Stimulated activated CD8-positive, alpha-beta memory T cell treated with anti-CD3 and anti-CD28 coated beads, Interleukin-2, amount 100 ng/mL, for 1 hour (primary cell): ENCODE data around the gene FOXP1.

Experiments
- DNase-seq, 2 donors: peaks; one replicate each; pipeline ENCODE4 v3.0.0-alpha.2; 2020; ENCODE audit warnings: low read depth in 2 of 2

Gene FOXP1

DNA sequence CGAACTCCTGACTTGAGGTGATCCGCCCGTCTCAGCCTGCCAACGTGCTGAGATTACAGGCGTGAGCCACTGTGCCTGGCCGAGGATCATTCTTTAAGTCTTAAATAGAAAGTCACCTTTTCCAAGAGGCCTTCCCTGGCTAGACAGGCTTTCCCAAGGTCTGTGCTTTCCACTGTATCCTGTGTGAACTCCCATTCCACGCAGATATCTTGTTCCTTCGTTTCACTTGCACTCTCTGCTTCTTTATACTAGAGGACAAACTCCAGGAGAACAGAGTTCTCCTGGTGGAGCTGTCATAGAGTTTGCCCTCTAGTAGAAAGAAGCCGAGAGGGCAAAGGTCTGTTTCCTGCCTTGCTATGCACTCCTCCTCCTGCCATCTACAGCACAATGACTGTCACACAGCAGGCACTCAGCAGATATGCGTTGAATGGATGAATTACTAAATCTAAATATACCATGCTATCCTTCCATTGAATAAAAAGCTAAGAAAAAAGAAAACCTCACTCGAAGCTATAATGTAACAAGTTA, 211.2 kb downstream of the FOXP1 start:
- DNase-seq: no peak

DNA sequence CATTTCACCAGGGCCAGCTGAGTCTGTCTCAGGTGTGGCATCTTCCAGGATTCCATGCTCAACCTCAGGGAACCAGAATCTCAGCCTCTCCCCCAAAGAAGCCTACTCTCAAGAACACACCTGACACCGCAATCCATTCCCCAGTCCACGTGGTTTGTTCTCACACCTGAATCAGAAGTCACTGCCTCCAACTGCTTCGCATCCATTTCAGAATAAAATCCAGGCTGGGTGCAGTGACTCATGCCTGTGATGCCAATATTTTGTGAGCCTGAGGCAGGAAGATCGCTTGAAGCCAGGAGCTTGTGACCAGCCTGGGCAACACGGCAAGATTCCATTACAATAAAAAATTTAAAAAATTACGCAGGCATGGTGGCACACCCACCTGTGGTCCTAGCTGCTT, 212.2 kb downstream of the FOXP1 start:
- DNase-seq: no peak

DNA sequence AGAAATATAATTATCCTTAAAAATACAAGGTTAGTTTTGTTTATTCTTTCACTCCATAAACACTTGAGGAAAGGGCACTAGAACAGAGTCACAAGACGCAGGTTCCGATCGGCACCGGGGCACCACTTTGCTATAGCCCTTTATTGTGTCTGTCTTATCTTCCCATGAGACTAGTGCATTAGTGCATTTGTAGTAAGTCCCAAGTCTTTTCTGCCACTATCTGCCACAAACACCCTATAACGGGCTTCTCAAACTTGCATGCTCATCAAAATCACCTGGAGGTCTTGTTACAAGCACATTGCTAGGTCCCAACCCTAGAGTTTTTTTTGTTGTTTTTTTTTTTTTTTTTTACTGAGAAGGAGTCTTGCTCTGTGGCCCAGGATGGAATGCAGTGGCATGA, 213.1 kb downstream of the FOXP1 start:
- no peak for DNase-seq

DNA sequence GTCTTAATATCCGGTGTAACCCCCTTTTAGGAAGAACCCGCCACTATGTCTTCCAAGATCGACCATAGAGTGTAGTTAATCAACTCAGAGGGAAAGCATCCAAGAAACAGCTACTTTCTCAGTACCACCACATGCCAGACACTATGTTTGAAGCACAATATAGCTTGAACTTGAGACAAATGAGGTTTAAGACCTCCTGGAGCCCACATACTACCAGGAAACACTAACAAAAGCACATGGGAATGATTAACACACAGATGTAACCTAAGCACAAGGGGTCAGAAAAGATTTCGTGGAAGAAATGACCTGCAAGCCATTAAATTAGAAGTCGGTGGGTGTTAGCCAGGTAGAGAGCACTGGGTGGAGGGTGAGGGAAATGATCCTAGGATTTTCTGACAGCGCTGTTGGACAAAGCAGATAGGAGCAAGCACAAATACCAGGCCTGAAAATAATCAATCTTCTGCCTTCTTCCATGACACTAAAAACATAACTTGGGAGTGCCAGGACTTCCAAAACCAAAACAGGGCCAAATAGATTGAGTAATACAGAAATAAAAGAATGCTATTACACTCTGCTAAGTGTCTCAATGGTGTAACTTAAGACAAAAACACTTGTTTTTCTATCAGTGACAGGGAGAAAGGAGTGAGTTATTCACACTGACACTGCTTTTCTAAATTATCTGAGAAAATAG, 213.7 kb downstream of the FOXP1 start:
- no peak for DNase-seq

DNA sequence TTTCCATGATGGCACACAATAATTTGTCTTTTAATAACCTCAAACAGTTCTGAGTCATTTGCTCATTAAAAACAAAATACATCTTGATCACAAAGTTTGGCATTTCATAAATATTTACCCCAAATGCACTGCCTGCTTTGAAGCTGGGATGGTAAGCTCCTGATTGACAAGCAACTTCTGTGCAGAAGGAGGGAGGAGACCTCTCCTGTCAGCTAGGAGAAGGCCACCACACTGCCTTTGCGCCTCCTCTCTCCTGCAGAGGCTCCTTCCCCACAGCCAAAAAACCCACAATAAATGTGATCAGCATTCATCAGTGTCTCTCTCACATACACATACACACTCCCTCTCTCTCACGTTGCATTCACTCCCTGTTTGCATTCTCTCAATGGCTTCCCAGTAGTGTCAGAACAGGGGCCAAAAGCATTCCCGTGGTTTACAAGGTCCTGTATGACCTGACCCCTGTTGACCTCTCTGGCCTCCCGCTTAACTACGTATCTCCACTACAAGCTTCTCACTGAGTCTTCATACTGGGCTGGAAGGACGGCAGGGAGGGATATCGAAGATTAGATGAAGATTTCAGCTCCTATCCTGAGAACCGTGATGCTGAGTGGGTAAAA, 216.4 kb downstream of the FOXP1 start:
- DNase-seq: no peak

DNA sequence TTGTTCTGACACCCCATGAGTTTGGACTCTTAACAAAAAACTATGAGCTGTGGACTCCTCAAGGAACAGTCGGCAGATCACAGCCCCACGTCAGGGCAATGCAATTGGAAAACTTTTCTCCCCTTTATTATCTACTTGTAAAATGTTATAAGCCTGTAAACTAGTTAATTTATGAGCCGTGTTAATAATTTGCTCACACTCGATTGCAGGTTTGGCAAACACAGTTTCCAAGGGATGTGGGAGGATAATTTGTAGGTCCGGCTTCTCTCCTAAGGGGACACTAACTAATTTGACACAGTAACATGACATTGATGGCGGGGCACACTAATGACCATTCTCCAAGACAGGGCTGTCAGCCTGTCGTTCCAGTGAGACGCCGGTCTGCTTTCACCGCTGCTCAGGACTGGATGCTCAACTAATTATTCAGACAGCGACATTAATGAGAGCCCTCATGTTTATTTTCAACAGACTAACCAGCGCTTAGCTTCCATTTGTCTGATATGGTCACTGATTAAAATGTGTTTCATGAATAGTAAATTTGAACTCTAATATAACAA, 222.1 kb downstream of the FOXP1 start:
- DNase-seq: no peak

DNA sequence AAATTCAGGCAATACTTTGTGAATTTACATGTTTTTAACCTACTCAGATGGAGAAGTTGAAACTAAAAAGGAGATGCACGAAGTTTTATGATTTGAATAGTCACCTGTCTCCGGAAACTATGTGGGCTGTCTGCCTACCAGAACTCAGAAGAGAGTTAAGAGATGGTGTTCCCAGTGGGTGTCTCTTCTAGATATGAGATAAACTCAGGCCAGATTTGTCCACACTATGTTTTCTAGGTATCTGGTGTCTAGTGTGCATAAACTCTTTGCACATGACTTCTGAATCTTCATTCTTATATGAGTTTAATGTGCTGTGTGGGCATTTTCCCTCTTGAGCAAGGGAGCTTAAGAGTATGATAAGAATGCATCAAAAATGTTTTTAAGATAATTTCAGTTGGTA, 222.8 kb downstream of the FOXP1 start:
- no peak for DNase-seq

DNA sequence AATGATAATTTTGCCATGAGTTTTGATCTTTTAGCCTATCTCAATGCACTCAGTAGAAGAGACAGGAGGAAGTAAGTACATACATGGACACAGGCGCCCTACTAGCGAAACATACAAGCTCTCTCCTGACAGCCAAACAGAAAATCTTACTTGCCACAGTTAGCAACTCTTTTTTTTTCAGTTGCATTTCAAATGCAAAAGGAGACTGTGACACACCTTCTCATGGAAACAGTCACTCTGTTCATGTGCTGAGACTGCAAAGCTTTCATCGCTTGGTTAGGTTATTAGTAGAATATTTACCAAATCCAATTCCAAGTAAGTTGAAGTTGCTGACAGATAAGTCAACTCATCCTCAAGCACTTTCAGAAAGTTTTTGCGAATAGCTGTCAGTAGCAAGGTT, 223.3 kb downstream of the FOXP1 start:
- DNase-seq: no peak

DNA sequence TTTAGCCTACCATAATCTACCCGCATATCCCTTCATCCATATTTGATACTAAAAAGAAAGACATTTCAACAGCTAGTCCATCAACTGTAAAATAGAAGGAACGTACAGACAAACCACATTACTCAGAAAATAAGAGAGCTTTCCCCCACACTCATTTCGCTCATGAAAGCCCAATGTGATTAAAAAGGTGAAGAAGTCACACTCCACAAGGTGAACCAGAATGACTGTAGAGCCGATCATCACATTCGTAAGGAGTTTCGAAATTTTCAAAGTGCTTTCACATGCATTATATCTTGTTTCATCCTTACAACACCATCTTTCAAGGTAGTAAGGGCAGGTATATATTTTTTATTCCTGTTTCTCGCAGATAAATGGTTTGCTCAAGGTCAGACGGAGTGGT, 225.3 kb downstream of the FOXP1 start:
- no peak for DNase-seq

DNA sequence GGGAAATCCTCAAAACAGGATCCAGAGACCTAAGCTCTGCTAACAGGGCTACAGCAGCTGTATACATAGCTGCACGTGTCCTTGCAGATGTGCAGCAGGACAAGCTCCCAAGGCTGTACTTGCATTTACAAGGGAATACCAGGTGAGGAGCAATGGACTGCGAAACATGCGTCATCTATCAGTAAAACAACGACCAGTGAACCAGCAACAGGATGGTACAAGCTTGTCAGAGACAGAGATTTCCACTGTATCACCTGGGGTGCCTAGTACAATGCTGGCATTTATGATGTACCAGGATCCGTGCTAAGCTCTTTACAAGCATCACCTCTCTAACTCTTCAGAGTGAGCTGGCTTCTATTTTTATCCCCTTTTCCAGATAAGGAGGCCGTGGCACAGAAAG, 227.3 kb downstream of the FOXP1 start:
- DNase-seq: no peak

DNA sequence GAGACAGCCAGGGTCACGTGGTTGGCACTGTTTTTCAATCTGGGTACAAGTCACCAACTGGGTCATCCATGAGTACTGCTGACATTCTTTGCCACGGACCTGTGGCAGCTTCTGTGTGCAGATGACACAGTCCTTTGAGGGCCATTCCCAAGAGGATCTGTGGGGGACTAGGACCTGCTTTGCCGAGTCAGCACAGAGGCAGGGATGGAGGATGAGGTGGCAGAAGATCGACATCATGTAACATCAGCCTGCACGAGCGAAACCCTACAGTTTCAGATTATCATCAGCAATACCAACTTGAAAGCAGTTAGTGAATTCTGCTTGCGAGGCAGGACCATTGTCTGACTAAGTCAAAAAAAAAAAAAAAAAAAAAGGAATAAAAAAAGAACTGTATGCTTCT, 227.7 kb downstream of the FOXP1 start:
- DNase-seq: no peak

DNA sequence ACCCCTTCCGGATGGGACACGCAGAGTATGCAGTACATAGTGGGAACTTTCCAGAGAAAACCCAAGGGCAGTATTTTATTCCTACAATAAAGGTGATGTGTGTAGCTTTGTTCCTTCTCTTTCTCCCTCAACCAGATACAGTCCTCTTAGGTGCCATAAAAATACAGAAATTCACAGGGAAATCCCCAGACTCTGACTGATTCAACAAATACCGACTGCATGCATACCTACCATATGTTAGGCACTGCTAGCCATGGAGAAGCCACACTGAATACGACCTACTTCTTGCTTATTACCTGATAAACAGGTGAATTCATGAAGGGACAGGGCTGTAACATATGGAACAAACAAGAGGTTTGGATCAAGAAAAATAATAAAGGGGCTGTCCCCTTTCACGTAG, 228.5 kb downstream of the FOXP1 start:
- DNase-seq: no peak

DNA sequence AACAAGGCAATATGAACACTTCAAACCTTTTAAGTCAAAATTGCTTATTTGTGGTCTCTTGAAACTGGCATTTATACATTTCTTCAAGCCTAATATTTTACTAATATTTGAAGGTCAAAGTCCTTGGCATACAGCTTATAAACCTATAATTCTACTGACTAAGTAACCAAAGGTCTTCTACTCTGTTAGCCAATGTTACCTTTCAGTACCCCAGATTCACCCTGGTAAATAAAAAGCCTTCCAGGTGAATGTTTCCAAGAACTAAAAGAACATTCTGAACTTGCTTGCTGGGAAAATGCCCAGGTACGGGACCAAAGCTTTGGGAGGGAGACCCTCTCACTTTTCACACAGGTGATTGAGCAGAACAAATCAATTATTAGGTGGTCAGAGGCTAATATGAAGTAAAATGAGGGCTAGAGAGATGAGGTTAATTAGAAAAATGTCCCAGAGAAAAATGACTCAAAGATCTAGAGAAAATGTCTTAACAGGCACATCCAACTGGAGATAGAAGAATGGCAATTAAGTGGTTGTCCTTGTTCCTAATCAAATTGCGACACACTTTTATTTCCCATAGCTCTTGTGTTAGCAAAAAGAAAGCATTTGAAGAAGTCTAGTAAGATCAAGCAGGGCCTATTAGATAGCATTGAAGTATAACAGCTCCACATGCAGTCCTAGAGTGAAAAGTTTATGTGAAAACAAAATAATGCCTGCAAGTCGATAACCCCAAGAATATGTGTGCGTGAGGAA, 232.0 kb downstream of the FOXP1 start:
- no peak for DNase-seq

DNA sequence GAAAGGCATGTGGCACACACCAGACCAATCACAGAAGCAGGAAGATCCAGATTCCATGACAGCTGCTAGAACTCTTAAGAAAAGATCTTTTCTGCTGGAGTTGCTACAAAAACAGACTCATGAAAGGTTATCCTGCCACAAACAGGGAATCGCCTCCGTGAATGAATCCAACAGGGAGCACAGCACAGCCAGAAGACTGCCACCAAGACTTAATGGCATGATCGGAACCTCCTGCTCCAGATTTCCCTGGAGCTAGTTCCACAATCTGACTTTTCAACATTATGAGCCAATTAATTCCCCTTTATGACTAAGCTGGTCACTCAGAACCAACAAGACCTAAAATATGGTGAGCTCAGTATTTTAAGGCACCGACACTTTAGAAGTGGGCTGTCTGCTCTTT, 232.5 kb downstream of the FOXP1 start:
- no peak for DNase-seq

DNA sequence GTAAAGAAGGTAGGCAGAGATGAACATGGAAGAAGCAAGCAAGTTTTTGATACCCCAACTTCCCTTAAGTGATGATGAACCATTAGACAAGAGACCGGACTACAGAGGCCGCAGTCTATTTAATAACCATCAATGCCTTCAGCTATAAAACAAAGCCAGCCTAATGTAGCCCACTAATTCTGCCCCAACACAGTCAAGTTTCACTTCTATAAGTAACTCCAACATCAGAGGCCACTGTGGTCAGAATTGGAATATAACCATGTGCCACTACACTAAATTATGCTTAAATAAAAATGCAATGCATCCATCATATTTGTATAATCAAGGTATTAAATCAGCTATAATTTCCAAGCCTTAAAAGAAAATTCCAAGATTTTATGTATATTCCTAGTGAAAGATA, 234.7 kb downstream of the FOXP1 start:
- DNase-seq: no peak

DNA sequence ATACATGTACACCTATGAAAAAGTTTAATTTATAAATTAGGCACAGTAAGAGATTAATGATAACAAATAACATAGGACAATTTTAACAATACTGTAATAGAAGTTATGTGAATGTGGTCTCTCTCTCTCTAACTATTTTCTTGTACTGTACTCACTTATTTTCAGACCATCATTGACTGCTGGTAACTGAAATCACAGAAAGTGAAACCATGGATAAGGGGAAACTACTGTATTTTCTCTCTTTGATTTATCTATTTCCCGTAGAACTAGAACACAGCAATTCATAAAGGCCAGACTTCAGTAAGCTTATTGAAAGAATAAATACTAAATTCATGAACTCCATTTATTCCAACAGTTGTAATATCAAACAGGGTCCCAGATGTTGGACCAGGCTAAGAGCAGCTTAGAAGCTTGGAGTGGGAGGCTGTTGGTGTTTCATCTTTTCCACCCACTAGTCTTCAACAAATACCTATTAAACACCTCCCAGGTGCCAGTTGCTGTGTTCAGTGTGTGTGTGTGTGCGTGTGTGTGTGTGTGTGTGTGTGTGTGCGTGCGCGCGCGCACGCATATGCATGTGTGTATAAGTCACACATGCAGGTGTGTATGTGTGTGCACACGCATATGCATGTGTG, 235.4 kb downstream of the FOXP1 start:
- DNase-seq: no peak

DNA sequence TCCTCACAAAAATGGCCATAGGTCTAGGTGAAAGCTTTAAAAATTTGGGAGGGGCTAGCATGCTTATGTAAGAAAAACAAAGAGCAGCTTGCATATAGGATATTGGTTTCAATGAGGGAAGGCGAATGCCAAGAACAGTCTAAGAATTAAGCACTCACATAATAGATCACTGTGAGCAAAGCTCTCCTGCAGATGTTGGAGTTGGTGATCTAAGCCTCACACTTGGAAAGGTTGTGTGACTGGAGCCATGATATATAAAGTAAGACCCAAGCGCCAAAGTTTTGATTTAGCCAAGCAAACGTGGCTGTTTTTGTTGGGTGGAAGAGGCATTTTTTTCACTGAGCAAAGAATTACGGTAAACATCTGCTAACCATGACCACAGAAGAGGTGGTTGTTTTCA, 237.5 kb downstream of the FOXP1 start:
- DNase-seq: no peak

DNA sequence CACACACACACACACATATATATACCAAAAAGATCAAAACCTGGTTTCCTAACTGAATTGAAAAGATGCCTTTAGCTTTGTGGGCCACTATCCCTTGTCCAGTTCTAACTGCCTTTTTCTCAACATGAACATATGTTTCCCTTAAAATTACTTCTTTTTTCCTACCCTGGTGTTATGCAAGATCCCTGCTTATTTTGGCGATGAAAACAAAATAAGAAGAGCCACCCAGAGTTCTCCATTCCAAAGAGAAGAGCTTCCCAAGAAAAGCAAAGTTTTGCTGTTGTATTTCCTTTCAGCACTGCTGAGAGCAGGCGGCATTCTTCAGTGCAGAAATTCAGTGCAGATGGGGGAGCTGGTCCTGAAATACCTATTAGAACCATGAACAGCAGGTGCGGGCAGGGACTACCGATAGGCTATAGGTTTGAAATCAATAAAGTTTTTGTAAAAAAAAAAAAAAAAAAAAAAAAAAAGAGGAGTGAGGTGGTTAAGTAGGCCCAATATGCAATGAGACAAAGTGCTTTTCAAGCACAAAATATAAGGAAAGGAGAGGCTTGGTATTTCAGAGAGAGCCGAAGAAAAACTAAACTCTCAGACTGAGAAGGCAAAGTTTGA, 238.0 kb downstream of the FOXP1 start:
- DNase-seq: no peak

DNA sequence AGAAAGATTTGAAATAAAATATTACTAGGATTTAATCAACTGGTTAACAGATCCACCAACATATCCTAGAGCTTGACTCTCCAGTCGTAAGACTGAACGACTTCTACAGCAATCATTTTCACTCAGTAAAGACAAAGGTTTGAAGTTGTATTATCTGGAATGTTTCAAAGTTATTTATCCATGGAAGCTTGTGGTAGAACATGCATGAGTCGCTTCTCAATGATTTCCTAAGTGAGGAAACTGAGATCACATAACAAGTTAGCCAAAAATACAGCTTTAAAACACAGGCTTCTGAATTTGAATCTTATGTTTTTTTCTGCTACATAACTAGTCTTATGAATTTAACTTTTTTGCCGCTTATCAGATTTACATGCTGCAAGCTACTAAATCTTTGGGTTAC, 241.8 kb downstream of the FOXP1 start:
- DNase-seq: no peak

DNA sequence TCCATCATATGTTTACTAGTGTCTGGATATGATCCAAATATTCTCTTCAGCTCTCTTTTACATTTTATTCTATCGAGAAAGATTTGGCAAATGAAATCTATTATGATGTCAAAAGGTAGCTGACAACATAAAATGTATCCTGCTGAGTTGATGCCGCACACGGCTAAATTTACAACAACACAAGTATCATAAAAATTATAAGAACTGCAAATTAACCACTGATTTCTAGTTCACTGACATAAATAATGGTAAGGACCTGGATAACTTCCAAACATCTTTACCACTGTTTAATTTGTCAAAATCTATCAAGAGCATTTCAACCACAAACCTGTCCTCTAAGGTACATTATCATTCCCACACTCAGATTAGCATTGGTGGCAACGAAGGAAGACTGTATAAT, 244.5 kb downstream of the FOXP1 start:
- no peak for DNase-seq

DNA sequence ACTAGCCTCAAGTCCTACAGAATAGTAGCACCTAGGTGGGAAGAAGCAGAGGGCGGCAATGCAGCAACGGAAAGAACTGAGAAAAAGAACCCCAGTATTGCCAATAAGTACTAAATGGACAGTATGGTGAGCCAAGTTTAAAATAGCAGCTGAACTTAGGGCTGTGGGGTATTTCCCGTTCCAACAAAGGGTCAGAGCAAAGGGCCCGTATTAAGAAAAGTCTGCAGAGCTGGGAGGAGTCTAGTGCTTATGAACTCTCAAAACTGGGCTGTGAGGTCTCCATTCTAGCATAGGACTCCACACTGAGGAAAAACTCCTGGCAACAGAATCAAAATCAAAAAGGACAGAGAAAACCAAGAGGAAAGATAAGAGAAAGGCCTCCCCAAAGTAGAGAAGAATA, 250.7 kb downstream of the FOXP1 start:
- no peak for DNase-seq

DNA sequence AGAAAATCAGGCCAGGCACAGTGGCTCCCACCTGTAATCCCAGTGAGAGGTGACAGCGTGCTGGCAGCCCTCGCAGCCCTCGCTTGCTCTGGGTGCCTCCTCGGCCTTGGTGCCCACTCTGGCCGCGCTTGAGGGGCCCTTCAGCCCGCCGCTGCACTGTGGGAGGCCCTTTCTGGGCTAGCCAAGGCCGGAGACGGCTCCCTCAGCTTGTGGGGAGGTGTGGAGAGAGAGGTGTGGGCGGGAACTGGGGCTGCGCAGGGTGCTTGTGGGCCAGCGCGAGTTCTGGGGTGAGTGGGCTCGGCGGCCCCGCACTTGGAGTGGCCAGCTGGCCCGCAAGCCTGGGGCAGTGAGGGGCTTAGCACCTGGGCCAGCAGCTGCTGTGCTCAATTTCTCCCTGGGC, 252.6 kb downstream of the FOXP1 start:
- no peak for DNase-seq
